Measurements from ENCODE around the gene PSMD11.

DNA sequence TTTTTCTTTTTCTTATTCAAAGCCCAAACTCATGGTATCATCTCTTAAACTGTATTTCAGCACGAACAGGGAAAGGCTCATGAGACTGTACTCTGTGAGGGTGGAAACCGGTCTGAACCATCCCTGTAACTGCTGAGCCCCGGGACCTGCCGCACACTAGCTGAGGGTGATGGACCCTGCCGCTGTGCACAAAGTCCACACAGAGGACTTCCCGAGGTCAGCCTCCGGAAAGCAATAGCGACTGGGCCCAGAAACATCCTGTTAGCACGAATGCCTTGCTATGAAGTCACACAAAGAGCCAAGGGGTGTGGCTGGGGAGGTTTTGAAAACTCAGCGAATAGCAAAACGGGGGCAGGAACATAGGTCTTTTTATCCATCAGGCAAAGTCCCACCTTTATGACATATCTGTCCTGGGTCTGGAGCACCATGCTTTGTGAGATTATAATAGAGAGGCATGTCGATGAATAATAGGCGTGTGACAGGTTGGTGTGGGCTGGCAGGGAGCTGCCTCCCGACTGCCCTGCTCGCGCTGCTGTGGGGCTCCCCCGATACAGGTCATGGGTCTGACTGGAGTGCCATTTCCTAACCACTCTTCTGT is 75.9 kb downstream of the PSMD11 start:
- TF ChIP-seq, protein P1, sequence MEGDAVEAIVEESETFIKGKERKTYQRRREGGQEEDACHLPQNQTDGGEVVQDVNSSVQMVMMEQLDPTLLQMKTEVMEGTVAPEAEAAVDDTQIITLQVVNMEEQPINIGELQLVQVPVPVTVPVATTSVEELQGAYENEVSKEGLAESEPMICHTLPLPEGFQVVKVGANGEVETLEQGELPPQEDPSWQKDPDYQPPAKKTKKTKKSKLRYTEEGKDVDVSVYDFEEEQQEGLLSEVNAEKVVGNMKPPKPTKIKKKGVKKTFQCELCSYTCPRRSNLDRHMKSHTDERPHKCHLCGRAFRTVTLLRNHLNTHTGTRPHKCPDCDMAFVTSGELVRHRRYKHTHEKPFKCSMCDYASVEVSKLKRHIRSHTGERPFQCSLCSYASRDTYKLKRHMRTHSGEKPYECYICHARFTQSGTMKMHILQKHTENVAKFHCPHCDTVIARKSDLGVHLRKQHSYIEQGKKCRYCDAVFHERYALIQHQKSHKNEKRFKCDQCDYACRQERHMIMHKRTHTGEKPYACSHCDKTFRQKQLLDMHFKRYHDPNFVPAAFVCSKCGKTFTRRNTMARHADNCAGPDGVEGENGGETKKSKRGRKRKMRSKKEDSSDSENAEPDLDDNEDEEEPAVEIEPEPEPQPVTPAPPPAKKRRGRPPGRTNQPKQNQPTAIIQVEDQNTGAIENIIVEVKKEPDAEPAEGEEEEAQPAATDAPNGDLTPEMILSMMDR (conservative IDR thresholded peaks at IDR 0.05 in 1 of 2, IDR thresholded peaks at IDR 0.05 in 1 of 2; ENCODE audit: extremely low read depth in 1 of 2, insufficient read depth in 1 of 2, low read depth in 1 of 2, low read length in 2 of 2) = no peak
- TF ChIP-seq EZH2 (IDR thresholded peaks at IDR 0.05; ENCODE audit: borderline replicate concordance, low read length) = no peak
